Measurements from ENCODE around the gene RALGPS1.
A peak's percentile ranks its signal among the peaks of the same experiment; 100 is the strongest.

Gene RALGPS1

DNA sequence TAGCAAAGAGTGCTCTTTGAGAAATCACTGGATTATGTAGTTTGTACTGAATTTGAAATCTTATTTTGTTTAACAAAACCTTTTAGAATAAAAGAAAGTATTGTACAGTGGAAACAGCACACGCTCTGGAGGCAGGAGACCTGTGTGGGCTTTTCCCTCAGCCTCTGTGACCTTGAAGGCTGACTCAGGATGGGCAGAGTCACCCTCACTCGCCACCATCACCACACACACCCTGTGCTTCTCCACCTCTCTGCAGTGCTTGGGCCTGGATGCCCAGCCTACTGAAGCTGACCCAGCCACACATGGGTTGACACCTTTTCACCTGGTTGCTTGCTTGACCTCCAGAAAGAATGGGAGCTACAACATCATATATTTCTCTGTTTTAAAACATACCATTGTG is 188.2 kb downstream of the RALGPS1 start:
- DNase-seq: no peak

DNA sequence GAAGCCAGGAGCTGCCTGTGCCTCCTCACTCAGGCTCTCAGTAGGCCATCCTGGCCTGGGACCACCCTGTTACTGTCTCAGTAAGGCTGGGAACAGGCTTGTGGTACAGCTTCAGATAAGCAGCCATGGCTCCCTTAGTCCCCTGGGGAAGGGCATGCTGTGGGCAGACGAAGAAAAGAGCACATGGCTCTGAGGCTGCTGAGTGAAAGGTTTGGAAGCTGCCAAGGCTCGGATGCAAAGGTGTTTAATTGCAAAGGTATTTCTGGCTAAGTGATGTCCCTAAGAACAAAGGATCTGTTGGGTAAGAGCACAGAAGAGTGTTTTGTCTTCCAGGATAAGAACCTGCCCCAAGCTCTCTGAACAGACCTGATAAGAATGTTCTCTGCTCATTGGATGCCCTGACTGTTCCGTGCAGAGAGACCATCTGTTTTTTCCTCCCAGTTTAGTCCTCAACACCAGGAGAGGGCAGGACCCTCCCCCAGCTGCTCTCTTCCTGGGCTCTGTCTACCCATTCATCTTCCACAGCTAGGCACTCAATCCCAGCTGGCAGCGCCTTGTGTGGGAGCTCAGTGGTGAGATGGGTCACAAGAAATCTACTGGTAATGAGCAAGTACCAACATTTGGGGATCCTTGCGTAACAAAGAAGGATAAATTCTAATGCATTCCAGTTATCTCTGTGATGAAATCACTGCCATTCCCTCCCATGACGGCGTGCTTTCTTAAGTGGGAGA is 190.2 kb downstream of the RALGPS1 start:
- no peak for DNase-seq

DNA sequence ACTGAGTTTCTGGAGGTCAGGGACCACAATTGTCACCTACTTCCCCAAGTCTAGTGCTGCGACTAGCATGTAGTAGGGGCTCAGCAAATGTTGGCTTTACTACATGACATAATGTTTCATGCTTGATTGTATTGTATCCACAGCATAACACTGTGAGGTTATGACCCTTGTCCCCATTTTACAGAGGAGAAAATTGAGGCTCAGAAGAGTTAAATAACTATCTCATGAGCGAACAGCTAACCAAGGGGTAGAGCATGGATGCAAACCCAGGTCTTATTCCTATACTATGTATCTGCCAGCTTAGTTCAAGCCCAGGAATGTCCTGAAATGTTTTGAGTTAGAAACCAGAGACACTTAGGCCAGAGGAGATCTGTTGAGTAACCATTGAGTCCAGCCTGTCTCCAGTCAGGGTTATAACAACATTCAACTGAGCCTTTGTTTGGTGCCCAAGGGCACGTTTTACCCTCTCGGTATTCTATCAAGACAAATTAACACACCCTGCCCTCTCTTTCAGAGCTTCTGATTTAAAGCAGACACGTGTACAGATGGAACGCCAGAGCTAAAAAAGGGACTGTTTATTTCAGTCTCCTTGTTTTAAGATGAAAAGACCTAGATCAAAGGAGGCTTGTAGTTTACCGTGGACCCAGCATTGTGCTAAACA is 191.4 kb downstream of the RALGPS1 start:
- no peak for DNase-seq

DNA sequence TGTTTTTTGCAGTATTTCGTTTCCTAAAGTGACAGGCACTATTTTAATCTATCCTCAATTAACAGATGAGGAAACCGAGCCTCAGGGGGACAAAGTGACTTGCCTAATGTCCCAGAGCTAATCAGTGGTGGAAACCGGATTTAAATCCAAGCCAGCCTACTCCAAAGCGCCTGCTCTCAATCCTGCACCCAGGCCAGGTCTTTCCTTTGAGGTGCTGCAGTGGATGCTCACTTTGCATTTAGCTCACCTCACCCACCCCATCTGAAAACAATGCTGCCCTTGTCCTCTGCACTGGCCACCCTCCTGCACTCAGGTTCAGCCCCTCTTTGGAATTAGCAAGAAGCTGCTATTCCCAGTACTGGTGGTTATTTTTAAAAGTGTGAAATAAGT is 191.9 kb downstream of the RALGPS1 start:
- no peak for DNase-seq

DNA sequence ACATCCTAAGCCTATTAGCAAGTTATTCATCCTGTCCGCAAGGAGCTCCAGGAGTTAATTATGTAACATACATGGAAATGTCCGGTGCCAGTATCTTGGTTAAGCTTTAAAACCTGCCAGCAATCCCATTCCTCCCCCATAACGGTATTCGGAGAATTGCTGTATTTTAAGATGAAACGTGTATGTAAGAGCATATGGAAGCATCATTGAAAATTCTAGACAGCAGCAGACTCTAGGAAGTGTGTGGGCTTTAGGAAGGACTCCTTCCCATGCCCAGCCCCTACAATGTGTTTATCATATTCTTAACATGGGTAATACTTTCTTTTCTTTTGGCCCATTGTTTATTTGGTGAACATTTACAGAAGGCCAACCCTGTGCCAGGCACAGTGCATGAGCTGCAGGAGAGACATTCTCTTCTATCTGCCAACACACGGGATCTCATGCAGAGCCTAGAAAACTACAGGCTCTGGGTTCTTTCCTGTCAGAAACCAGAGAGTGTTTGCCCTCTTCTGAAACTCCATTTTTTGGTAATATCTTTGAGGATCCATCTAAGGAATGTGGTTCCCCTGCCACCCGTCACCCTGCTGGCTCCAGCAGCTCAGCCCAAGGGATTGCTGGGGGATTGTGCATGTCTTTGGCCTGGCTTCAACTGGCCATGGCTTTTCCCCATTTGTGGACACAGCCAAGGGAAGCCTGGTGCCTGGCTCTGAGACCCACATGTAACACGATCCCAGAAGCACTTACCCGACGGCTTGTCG is 192.8 kb downstream of the RALGPS1 start:
- no peak for DNase-seq

DNA sequence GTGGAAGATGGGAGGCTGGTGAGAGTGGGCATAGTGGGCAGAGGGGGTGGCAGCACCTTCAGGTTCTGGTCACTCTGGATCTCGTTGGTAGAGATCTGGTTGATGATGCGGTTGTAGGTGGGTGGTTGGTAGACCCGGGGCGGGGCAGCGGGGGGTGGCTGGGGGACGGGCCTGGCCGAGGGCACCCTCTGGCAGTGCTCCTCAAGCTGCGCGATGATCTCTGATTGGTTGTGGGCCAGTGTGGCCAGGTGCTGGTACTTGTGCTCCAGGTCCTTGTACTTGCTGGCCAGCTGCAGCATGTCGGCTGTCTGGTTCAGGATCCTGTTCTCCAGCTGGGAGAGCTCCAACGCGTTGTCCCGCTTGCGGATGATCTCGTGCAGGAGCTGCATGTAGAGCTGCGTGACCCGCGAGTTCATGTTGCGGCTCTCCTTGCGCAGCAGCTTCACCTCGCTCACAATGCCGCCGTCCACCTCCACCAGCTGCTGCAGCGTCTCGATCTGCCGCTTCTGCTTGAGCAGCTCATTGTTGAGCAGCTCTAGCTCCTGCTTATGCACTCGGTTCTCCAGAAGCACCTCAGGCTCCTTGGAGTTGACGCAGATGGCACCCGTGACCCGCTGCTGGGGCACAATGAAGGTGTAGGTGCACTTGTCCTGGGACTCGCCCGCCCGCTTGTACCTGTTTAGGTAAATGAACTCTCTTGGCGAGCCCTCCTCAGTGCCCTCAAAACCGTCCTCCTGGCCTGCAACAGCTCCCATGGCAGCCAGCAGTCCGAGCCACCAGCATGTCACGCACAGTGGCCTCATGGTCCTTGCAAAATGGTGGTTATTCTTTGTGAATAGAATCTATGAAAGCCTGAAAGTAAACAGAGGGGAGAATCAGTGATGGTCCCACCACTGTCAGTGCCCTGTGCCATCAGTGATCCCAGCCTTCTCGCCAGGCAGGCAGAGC is 193.6 kb downstream of the RALGPS1 start:
- DNase-seq: no peak

DNA sequence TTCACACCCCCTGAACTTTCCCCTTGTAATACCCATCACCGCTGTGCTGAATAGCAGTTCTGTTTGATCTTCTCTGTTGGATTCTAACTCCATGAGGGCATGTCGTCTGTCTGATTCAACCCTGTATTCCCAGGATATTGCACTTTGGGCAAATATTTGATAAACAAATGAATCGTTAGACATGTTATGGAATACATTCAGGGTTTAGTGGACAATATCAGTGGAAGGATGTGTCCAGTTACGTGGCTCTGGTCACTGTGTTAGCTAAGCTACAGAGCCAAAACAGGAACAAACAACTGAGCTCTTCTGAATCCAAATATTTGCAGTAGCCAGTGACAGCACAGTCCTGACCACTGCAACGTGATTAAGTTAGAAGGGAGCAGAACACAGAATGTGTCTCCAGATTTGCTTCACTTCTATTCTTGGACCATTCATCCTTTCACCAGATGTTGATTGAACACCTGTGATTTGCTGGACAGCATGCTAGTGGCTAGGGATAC is 194.7 kb downstream of the RALGPS1 start:
- no peak for DNase-seq

DNA sequence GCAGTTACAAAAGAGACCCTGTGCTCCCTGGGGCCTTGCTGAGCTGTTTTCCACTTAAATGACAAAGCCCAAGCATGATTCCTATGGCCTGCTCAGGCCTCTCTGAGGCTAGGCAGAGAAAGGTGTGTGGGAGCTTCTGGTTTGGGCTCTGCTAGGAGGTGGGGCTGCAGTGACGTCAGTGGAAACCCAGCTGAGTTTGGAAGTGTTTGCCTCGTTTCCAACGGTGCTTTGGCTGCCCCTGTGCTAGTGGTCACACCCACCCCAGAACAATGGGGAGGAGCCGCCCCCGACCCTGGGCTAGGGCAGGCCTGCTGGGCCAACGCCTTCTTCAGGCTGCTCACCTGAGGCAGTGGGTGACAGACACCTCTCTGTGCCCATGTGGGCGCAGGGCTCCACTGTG is 197.5 kb downstream of the RALGPS1 start:
- no peak for DNase-seq

DNA sequence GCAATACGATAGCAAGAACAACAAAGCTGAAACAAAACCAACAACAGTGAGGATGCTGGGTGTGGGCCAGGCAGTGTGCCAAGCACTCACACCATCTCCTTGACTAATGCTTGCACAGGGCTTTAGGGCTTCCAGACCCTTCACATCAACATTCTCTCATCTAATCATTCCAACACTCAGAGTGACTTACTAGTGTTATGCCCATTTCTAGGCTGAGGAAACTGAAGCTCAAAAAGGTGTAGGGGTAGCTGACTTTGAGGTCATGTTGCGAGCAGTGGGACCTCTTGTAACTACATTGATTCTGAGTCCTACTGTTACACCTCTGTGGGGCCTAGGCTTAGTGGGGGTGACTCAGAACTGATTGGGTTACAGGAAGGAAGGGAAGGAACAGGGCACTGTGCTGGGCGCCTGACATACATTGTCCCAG is 198.2 kb downstream of the RALGPS1 start:
- no peak for DNase-seq

DNA sequence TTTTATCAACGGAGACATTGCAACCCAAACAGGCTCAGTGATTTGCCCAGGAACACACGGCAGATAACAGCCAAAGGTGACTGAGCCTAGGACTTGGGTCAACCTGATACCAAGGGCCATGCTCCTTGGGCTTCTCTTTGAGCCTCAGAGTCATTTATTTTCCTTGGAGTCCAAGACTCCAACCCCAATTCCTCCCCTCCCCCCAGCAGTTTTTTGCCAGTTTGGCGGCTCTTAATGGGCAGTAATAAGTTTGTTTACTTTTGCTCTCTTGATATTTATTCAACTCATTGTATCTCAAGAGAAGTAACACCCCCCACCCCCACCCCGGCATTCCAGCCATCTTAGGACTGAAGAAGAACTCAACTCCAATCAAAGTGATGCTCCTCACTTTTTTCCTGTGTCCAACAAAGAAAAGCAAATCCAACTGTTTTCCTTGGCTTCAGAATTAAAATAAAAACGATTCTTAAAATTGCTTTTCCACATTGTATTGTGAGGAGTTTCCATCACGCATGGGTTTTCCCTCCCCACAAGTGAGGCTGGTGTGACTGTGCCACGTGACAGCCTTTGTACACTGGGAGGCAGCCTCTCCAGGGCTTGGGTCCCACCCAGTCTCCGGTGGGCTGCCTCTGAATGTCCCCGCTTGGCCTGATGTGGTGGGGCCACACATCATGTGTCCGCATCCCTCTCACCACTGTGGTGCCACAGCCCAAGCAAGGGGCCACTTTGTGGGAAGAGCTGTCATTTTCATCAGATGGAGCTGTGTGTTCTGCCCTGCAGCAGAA is 198.8 kb downstream of the RALGPS1 start:
- DNase-seq: no peak

DNA sequence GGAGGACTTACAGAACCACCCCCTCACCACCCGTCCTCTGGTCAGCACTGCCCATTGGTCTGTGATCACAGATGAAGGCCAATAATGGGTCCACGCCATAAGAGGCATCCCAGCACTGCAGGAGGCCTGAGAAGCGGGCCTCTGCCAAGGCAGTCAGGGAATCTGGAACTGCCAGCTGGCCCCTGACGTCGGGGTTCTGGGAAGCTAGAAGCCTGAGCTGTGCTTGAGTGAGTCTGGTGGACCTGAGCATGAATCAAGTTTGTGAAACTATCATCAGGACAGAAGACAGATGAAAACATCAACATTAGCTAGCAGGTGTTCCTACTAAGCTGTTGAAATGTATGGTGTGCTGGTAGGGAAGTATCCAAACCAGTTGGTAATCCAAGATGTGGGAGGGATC is 200.0 kb downstream of the RALGPS1 start:
- no peak for DNase-seq

DNA sequence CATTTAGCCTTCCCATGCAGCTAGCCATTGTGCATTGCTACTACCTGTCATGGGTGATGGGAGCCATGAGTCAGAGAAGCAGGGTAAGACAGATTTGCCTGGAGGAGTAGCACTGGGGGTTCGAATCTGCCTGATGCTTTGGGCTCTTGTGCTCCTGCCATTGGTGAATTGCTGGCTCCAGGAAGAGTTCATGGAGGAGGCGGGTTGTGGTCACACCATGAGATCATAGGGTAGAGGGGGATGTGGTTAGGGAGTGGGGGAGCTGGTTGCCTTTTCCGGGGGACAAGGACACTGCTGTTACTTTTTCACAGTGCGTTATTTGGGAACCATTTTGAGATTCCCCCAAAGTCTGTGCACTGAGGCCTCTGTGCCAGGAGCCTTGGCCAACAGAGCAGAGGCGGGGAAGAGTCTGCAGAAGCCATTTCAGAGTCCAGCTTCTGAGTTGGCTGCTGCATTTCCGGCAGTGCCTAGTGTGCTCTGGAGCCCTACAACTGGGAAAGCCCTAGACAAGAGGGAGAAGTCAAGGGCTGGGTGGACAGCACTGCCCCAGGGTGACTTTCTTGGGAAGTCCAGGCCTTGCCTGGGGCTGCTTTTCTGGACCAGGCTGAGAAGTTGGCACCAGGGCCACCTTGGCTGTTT is 201.6 kb downstream of the RALGPS1 start:
- no peak for DNase-seq

DNA sequence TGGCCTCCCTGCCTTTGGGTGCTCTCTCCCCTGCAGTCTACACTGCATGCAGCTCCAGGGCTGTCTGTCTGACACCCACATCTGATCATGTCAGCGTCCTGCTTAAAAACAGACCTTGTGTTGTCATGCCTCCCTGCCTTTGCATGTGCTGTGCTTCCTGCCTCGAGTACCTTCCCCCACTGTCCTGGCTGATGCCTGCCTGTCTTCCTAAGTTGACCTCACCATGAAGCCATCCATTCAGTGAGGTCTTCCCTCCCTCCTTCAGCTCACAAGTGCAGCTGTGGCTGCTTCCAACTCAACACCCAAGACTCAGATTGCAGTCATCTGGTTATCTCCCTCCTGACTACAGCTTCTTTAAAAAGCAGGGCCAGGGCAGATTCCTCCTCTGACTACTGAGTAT is 202.4 kb downstream of the RALGPS1 start:
- DNase-seq: peak; percentile 36

DNA sequence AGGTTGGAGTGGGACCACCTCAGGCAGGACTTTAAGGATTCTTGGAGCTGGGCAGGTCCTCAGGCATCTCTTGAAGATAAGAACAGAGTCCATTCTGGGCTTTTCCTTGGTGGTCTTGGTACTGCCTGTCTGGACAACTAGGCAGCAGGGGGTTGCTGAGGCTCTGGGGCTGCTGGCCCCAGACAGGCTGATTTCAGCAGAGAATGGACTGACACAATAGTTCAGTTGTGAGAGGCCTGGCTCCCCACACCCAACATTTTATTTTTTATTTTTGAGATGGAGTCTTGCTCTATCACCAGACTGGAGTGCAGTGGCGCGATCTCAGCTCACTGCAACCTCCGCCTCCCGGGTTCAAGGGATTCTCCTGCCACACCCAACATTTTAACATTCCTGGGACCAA is 203.2 kb downstream of the RALGPS1 start:
- DNase-seq: no peak

DNA sequence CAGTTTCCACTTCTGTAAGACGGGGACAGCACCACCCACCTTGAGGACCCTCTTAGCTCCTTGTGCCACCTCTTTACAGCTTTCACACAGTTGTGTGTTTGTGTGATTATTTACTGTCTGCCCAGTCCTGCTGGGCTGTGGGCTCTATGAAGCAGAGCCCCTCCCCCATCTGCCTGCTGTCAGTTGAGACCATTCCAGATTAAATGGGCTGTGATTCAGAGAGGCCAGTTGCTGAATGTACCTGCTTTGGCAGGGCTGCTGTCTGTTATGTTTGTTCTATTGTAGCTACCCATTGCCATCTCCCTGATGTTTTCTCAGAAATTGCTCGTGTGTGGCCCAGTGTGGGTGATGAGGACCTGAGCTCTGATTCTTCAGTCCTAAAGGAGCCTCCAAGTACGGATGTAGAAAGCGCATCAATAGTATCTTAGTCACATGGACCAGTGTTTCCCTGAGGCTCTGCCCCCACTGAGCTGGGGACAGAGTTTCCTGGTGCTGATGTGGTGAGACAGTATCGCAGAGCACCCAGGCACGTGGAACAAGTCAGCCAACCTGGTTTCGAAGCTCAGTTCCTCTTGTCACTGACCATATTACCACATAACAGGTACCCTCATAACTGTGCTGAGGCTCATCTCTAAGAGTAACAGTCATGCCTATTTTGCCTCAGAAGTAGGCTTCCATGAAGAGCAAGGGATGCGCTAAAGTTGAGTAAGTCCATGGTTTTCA is 204.2 kb downstream of the RALGPS1 start:
- no peak for DNase-seq

DNA sequence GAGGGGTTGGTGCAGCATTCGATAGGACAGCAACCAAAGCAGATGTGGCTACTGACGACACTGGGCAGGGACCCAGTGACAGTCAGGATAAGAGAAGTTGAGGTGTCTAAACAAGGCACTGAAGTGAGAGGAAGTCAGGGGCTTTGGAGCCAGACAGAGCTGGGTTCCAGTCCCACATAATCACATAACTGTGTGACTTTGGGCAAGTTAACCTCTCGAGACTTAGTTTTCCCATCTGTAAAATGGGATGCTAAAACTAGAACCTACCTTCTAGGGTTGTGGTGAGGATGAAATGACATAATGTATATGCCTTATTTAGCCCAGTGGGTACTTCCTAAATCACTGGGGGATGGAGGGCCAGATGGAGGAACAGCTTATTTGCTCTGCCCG is 204.7 kb downstream of the RALGPS1 start:
- no peak for DNase-seq

DNA sequence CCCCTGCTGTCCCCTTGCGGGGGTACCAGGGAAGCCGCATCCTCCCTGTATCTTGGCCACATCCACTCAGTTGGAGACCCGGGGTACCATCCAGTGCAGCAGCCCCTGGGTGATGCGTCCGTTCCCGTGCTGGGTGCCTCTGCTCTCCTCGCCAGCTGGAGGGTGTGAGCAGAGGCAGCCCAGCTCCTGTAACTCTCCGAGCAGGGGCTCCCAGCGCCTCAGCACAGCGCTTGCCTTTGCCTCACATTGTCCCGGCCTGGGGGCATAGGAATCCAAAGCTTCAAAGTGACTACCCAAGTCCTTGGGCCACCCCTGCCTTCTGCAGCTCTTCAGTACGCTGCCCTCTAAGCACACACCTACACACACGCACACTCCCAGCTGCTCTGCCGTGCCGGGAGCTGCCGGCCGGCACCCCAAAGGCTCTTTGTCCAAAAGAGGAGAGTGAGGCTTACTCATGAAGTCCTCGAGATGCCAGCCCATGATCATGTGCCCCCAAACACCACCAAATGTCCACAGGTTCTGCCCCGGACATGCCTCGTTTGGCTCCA is 207.1 kb downstream of the RALGPS1 start:
- no peak for DNase-seq

DNA sequence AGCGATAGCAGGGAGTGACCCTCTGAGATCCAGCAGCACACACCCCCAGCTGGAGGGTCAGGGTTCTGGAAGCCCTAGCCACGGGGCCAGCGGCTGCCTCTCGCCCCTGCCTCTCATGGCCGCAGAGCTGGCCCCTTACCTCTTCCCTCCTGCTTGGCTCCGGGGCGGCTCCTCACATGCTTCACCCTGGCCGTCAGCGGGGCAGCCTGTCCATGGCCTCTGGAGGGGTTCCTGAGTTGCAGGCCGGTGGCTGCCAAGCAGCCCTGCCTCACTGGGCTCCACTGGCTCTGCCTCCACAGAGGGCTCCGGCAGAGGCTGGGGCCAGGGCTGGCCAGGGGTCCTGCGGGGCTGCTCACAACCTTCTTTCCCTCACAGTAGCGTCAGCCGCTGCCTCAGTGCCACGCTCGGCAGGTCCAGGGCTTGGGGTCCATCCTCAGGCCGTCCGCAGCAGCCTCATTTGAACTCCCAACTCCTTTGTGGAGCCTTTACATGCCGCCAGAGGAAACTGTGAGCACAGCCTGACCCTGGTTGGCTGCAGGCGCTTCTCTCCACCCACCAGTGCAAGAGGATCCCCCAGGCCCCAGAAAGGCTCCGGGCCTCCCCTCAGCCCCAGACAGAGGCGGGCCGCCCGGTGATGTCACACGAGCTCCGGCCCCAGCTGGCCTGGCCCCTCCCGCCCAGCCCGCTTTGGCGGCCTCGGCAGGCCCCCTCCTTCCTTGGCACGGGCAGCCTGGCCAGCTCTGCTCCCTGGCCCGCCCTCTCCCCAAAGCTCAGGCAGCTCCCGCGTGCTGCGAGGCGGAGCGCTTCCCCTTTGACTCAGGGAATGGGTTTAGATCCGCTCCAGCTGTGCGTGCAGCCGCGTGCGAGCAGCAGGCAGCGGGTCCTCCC is 207.8 kb downstream of the RALGPS1 start, which contains the start of gene ANGPTL2:
Gene ANGPTL2, minus strand, starts transcription at position 460 of the 888 bp plus-strand sequence. CDS start 13,904 bp downstream, outside the sequence.
- DNase-seq: peak; percentile 95
